Stimulated activated naive B cell treated with anti-CD40 and anti-IgM and Interleukin-4, amounts not matched to agents 10 μg/mL and 1 μg/mL and 100 μg/mL, for 72 hours (primary cell): ENCODE measurements around the gene GGNBP2.
"Not testable (repeated sequence)": the region's sequence is repeated elsewhere in the genome, so short reads cannot be mapped to it uniquely, and the experiment has no call there.

Experiments used
- ATAC-seq, 2 donors: fragments of 150-1000 bp; cut with Tn5 transposase; replicated peaks; 2 replicates each; pipeline ENCODE4 v1.10.0; 2021; ENCODE audit warnings: moderate library complexity in 1 of 2
- DNase-seq: peaks from one replicate; pipeline ENCODE4 v3.0.0; 2021
- H3K27ac Mint-ChIP-seq: one replicate; pipeline ENCODE4 v1.8.0; 2022; ENCODE audit warnings: mild to moderate bottlenecking, mixed read lengths
- H3K27me3 Mint-ChIP-seq, 2 donors: one replicate each; pipeline ENCODE4 v1.8.0; 2022; ENCODE audit warnings: mixed read lengths in 2 of 2
- H3K36me3 Mint-ChIP-seq, 2 donors: one replicate each; pipeline ENCODE4 v1.8.0; 2022; ENCODE audit warnings: mixed read lengths in 2 of 2, mild to moderate bottlenecking in 1 of 2
- H3K4me1 Mint-ChIP-seq, 2 donors: one replicate each; pipeline ENCODE4 v1.8.0; 2022; ENCODE audit warnings: mixed read lengths in 2 of 2, mild to moderate bottlenecking in 1 of 2
- H3K4me3 Mint-ChIP-seq, 2 donors: one replicate each; pipeline ENCODE4 v1.8.0; 2022; ENCODE audit warnings: mild to moderate bottlenecking in 2 of 2, mixed read lengths in 2 of 2, moderate library complexity in 1 of 2
- H3K9me3 Mint-ChIP-seq, 2 donors: one replicate each; pipeline ENCODE4 v1.8.0; 2022; ENCODE audit warnings: mixed read lengths in 2 of 2, mild to moderate bottlenecking in 1 of 2

GGNBP2 gene

GRCh38 chr17:36597226-36597625 lies 52.5 kb downstream of the GGNBP2 start:
- no peak for ATAC-seq
- Mint-ChIP-seq H3K27me3 (peaks cover 5 to 10% of the 10 kb centered on the region in 2 donors), H3K9me3 (no peaks in the 10 kb centered on the region), H3K36me3 (peaks cover 18 to 32% of the 10 kb centered on the region in 2 donors), H3K4me3 (no peak overlapping the region), H3K4me1 (peaks cover 25 to 32% of the 10 kb centered on the region in 2 donors), H3K27ac (no peak overlapping the region)
- no peak for DNase-seq

- Mint-ChIP-seq H3K27me3 (peaks cover 5 to 10% of the 10 kb centered on the region in 2 donors), H3K4me1 (peaks cover 22 to 31% of the 10 kb centered on the region in 2 donors), H3K36me3 (peaks cover 18 to 32% of the 10 kb centered on the region in 2 donors), H3K4me3 (no peak overlapping the region), H3K9me3 (no peaks in the 10 kb centered on the region), H3K27ac (no peak overlapping the region)
- no peak for ATAC-seq
- DNase-seq, result no peak
These were observed 53.4 kb downstream of the GGNBP2 start for GRCh38 chr17:36597866-36598777.

- Mint-ChIP-seq H3K4me3 (no peak overlapping the region), H3K9me3 (no peaks in the 10 kb centered on the region), H3K4me1 (peaks cover 17 to 26% of the 10 kb centered on the region in 2 donors), H3K27ac (no peak overlapping the region), H3K27me3 (peaks cover 5 to 6% of the 10 kb centered on the region in 2 donors), H3K36me3 (peaks cover 16 to 31% of the 10 kb centered on the region in 2 donors)
- no peak for DNase-seq
- ATAC-seq, result no peak
These were observed 54.3 kb downstream of the GGNBP2 start for GRCh38 chr17:36598951-36599401.

GRCh38 chr17:36599546-36600250 lies 55.0 kb downstream of the GGNBP2 start:
- no peaks in the 10 kb centered on the region for H3K9me3 Mint-ChIP-seq
- H3K27ac Mint-ChIP-seq, result no peak overlapping the region
- peaks cover 4 to 5% of the 10 kb centered on the region in 2 donors for H3K27me3 Mint-ChIP-seq
- no peak for ATAC-seq
- H3K36me3 Mint-ChIP-seq, result peaks cover 22 to 36% of the 10 kb centered on the region in 2 donors
- H3K4me3 Mint-ChIP-seq, result no peak overlapping the region
- peaks cover 22 to 30% of the 10 kb centered on the region in 2 donors for H3K4me1 Mint-ChIP-seq
- DNase-seq, result no peak

- ATAC-seq, result no peak
- peaks cover 0 to 4% of the 10 kb centered on the region in 2 donors for H3K27me3 Mint-ChIP-seq
- peak overlapping the region; percentile 94 for H3K27ac Mint-ChIP-seq
- H3K4me3 Mint-ChIP-seq, result peak overlapping the region; percentile 89 to 92
- no peaks in the 10 kb centered on the region for H3K9me3 Mint-ChIP-seq
- no peak for DNase-seq
- H3K4me1 Mint-ChIP-seq, result peaks cover 25 to 38% of the 10 kb centered on the region in 2 donors
- peaks cover 23 to 36% of the 10 kb centered on the region in 2 donors for H3K36me3 Mint-ChIP-seq
These were observed 55.7 kb downstream of the GGNBP2 start for GRCh38 chr17:36600465-36600864.

- H3K36me3 Mint-ChIP-seq, result peaks cover 23 to 36% of the 10 kb centered on the region in 2 donors
- H3K9me3 Mint-ChIP-seq, result no peaks in the 10 kb centered on the region
- peak overlapping the region; percentile 89 to 92 for H3K4me3 Mint-ChIP-seq
- peak overlapping the region; percentile 94 for H3K27ac Mint-ChIP-seq
- peaks cover 30 to 42% of the 10 kb centered on the region in 2 donors for H3K4me1 Mint-ChIP-seq
- DNase-seq (no peak), ATAC-seq (peak; percentile 22 to 26)
- no peaks in the 10 kb centered on the region for H3K27me3 Mint-ChIP-seq
These were observed 56.2 kb downstream of the GGNBP2 start for GRCh38 chr17:36600936-36601302.

- peaks cover 25 to 38% of the 10 kb centered on the region in 2 donors for H3K36me3 Mint-ChIP-seq
- DNase-seq (peak; percentile 88), ATAC-seq (peak; percentile 91 to 94)
- no peaks in the 10 kb centered on the region for H3K27me3 Mint-ChIP-seq
- no peaks in the 10 kb centered on the region for H3K9me3 Mint-ChIP-seq
- peak within 1 kb of the TSS; percentile 89 to 92 for H3K4me3 Mint-ChIP-seq
- peaks cover 32 to 46% of the 10 kb centered on the region in 2 donors for H3K4me1 Mint-ChIP-seq
- H3K27ac Mint-ChIP-seq, result peak within 1 kb of the TSS; percentile 94
These were observed 56.7 kb downstream of the GGNBP2 start, which contains the start of gene MRM1 for GRCh38 chr17:36601303-36602029. Gene MRM1 (plus strand): TSS chr17:36601583. CDS start chr17:36601811, 228 bp downstream.

- peaks cover 25 to 33% of the 10 kb centered on the region in 2 donors for H3K36me3 Mint-ChIP-seq
These were observed 57.5 kb downstream of the GGNBP2 start for GRCh38 chr17:36602030-36602748.

GRCh38 chr17:36602924-36603384 lies 58.2 kb downstream of the GGNBP2 start:
- Mint-ChIP-seq H3K4me3 (peak overlapping the region; percentile 89 to 92), H3K36me3 (peaks cover 27 to 34% of the 10 kb centered on the region in 2 donors), H3K27me3 (no peaks in the 10 kb centered on the region), H3K27ac (peak overlapping the region; percentile 69), H3K4me1 (peaks cover 34 to 50% of the 10 kb centered on the region in 2 donors), H3K9me3 (no peaks in the 10 kb centered on the region)
- DNase-seq (peak; percentile 36), ATAC-seq (peak; percentile 11 to 24)

More at GRCh38 chr17:36602030-36602748, 57.5 kb downstream of the GGNBP2 start:
- no peak for DNase-seq
- peak overlapping the region; percentile 89 to 92 for H3K4me3 Mint-ChIP-seq
- H3K4me1 Mint-ChIP-seq, result peaks cover 32 to 46% of the 10 kb centered on the region in 2 donors
- H3K27me3 Mint-ChIP-seq, result no peaks in the 10 kb centered on the region
- no peaks in the 10 kb centered on the region for H3K9me3 Mint-ChIP-seq
- peak; percentile 16 to 18 for ATAC-seq
- peak overlapping the region; percentile 94 for H3K27ac Mint-ChIP-seq

GRCh38 chr17:36605028-36605427 lies 60.3 kb downstream of the GGNBP2 start:
- peak overlapping the region in 1 of 2 donors; percentile 12 for H3K4me3 Mint-ChIP-seq
- not testable (repeated sequence) for H3K27me3 Mint-ChIP-seq, DNase-seq, H3K9me3 Mint-ChIP-seq, H3K27ac Mint-ChIP-seq, ATAC-seq
- H3K4me1 Mint-ChIP-seq, result peaks cover 41 to 66% of the 10 kb centered on the region in 2 donors
- peaks cover 25 to 47% of the 10 kb centered on the region in 2 donors for H3K36me3 Mint-ChIP-seq

GRCh38 chr17:36608280-36608679 lies 63.6 kb downstream of the GGNBP2 start:
- H3K9me3 Mint-ChIP-seq, result no peaks in the 10 kb centered on the region
- H3K4me1 Mint-ChIP-seq, result peaks cover 26 to 47% of the 10 kb centered on the region in 2 donors
- H3K36me3 Mint-ChIP-seq, result peaks cover 34 to 49% of the 10 kb centered on the region in 2 donors
- no peaks in the 10 kb centered on the region for H3K27me3 Mint-ChIP-seq
- ATAC-seq, result no peak
- no peak overlapping the region for H3K4me3 Mint-ChIP-seq
- DNase-seq, result no peak
- H3K27ac Mint-ChIP-seq, result no peak overlapping the region

- H3K27ac Mint-ChIP-seq, result no peak overlapping the region
- peaks cover 26 to 44% of the 10 kb centered on the region in 2 donors for H3K4me1 Mint-ChIP-seq
- H3K9me3 Mint-ChIP-seq, result no peaks in the 10 kb centered on the region
- DNase-seq (no peak), ATAC-seq (peak; percentile 42 to 61)
- no peak overlapping the region for H3K4me3 Mint-ChIP-seq
- H3K36me3 Mint-ChIP-seq, result peaks cover 33 to 51% of the 10 kb centered on the region in 2 donors
- H3K27me3 Mint-ChIP-seq, result no peaks in the 10 kb centered on the region
These were observed 64.2 kb downstream of the GGNBP2 start for GRCh38 chr17:36608794-36609497.

- Mint-ChIP-seq H3K27ac (no peak overlapping the region), H3K4me1 (peaks cover 21 to 38% of the 10 kb centered on the region in 2 donors), H3K4me3 (no peak overlapping the region), H3K27me3 (no peaks in the 10 kb centered on the region), H3K36me3 (peaks cover 28 to 48% of the 10 kb centered on the region in 2 donors), H3K9me3 (no peaks in the 10 kb centered on the region)
- ATAC-seq (no peak), DNase-seq (no peak)
These were observed 64.8 kb downstream of the GGNBP2 start for GRCh38 chr17:36609498-36609862.
